ENCODE data around the gene CSAG1. TPM values are rescaled to one million over a fixed set of nuclear protein-coding genes. Genes with fewer than 3 reads are reported as not detected.
"Not testable (repeated sequence)": the region's sequence is repeated elsewhere in the genome, so short reads cannot be mapped to it uniquely, and the experiment has no call there.

The CSAG1 gene
- total RNA-seq, 1 experiment from 2014 or later: not detected

DNA sequence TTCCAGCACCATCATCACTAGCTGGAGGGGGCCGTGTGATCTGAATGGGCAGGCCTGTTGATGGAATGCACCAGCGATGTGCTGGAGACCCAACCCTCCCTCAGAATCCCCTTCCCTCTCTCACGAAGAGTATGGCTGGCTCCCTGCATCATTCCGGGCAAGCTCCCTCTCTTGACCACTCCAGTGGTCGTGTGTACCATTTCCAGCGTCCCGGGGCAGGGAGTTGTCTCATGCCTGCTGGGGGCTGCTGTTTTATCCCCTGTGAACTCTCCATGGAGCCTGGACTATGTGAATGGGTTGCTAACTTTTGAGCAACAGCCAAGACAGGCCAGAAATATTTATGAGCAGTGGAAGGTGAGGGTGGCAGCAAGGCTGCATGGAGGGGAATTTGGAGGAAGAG is 8.1 kb downstream of the CSAG1 start:
- H3K27ac ChIP-seq (ENCODE audit: low read length): no peak overlapping the region
- BruUV-seq (replicated peaks): no TSS peak
- CTCF ChIA-PET: no interaction called here
- POLR2A ChIA-PET: no interaction called here
- intact Hi-C loops (cut with micrococcal nuclease; ENCODE audit: unreplicated experiment) (no loop called here), in situ Hi-C loops (cut with HindIII; ENCODE audit: low pct_unique_long_range_greater_than_20kb, low sequenced_read_pairs) (no loop called here)
- DNase-seq (ENCODE audit: low read depth, low spot score): no peak
- no peaks in the 10 kb centered on the region for H3K36me3 ChIP-seq (ENCODE audit: control insufficient read depth, insufficient read depth, low read length)
- H3K4me3 ChIP-seq (ENCODE audit: low read depth in 2 of 2, low read length in 2 of 2): no peak overlapping the region
- H3K27me3 ChIP-seq (ENCODE audit: control insufficient read depth, insufficient read depth, low read length): no peaks in the 10 kb centered on the region
- no peak for TF ChIP-seq SIN3A (IDR thresholded peaks at IDR 0.05; ENCODE audit: borderline replicate concordance, insufficient read depth, low read depth, low read length)
- TF ChIP-seq, protein P1, sequence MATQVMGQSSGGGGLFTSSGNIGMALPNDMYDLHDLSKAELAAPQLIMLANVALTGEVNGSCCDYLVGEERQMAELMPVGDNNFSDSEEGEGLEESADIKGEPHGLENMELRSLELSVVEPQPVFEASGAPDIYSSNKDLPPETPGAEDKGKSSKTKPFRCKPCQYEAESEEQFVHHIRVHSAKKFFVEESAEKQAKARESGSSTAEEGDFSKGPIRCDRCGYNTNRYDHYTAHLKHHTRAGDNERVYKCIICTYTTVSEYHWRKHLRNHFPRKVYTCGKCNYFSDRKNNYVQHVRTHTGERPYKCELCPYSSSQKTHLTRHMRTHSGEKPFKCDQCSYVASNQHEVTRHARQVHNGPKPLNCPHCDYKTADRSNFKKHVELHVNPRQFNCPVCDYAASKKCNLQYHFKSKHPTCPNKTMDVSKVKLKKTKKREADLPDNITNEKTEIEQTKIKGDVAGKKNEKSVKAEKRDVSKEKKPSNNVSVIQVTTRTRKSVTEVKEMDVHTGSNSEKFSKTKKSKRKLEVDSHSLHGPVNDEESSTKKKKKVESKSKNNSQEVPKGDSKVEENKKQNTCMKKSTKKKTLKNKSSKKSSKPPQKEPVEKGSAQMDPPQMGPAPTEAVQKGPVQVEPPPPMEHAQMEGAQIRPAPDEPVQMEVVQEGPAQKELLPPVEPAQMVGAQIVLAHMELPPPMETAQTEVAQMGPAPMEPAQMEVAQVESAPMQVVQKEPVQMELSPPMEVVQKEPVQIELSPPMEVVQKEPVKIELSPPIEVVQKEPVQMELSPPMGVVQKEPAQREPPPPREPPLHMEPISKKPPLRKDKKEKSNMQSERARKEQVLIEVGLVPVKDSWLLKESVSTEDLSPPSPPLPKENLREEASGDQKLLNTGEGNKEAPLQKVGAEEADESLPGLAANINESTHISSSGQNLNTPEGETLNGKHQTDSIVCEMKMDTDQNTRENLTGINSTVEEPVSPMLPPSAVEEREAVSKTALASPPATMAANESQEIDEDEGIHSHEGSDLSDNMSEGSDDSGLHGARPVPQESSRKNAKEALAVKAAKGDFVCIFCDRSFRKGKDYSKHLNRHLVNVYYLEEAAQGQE (IDR thresholded peaks at IDR 0.05; ENCODE audit: insufficient read depth in 1 of 2, low read depth in 2 of 2, low read length in 1 of 2): no peak
- no peak for TF ChIP-seq POLR2AphosphoS5 (IDR thresholded peaks at IDR 0.05; ENCODE audit: low read depth, low read length)
- TF ChIP-seq, protein P2, sequence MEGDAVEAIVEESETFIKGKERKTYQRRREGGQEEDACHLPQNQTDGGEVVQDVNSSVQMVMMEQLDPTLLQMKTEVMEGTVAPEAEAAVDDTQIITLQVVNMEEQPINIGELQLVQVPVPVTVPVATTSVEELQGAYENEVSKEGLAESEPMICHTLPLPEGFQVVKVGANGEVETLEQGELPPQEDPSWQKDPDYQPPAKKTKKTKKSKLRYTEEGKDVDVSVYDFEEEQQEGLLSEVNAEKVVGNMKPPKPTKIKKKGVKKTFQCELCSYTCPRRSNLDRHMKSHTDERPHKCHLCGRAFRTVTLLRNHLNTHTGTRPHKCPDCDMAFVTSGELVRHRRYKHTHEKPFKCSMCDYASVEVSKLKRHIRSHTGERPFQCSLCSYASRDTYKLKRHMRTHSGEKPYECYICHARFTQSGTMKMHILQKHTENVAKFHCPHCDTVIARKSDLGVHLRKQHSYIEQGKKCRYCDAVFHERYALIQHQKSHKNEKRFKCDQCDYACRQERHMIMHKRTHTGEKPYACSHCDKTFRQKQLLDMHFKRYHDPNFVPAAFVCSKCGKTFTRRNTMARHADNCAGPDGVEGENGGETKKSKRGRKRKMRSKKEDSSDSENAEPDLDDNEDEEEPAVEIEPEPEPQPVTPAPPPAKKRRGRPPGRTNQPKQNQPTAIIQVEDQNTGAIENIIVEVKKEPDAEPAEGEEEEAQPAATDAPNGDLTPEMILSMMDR (IDR thresholded peaks at IDR 0.05): no peak
- no peak for TF ChIP-seq TCF7L2 (IDR thresholded peaks at IDR 0.05; ENCODE audit: low read depth, low read length)
- H3K9me3 ChIP-seq (ENCODE audit: control insufficient read depth, insufficient read depth, low read depth, low read length): no peaks in the 10 kb centered on the region
- H3K4me1 ChIP-seq (ENCODE audit: control insufficient read depth, insufficient read depth, low read length): no peaks in the 10 kb centered on the region
- no peak for ATAC-seq

- H3K9me3 ChIP-seq (ENCODE audit: control insufficient read depth, insufficient read depth, low read depth, low read length); POLR2A ChIA-PET; H3K27me3 ChIP-seq (ENCODE audit: control insufficient read depth, insufficient read depth, low read length); H3K36me3 ChIP-seq (ENCODE audit: control insufficient read depth, insufficient read depth, low read length); H3K4me3 ChIP-seq (ENCODE audit: low read depth in 2 of 2, low read length in 2 of 2); CTCF ChIA-PET; H3K27ac ChIP-seq (ENCODE audit: low read length); BruUV-seq (replicated peaks); intact Hi-C loops (cut with micrococcal nuclease; ENCODE audit: unreplicated experiment); H3K4me1 ChIP-seq (ENCODE audit: control insufficient read depth, insufficient read depth, low read length); in situ Hi-C loops (cut with HindIII; ENCODE audit: low pct_unique_long_range_greater_than_20kb, low sequenced_read_pairs); DNase-seq (ENCODE audit: low read depth, low spot score); ATAC-seq: not testable (repeated sequence)
These were observed 19.4 kb downstream of the CSAG1 start, which contains the start of gene MAGEA2B for GRCh38 chrX:152713815-152714787. Gene MAGEA2B, plus strand, starts transcription at chrX:152714628. Its CDS starts 2,479 bp downstream, at chrX:152717107.

DNA sequence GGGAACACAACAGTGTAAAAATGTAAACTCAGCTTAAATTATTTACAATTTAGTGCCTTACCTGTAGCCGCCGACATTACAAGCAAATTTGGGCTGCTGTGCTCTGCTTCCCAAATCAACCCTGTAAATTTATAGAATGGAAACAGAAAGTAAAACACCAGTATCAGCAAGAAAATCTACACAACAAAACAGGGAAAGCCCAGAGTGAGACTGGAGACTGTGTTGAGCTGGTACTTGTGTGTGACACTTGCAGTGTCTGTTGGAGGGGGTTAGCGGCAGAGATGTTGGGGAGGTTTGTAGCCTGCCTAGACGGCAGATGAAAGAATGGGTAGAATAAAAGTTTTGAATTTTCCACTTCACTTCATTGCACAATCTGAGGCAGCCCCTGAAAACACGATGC is 20.3 kb downstream of the CSAG1 start:
- H3K4me3 ChIP-seq (ENCODE audit: low read depth in 2 of 2, low read length in 2 of 2); DNase-seq (ENCODE audit: low read depth, low spot score); H3K27me3 ChIP-seq (ENCODE audit: control insufficient read depth, insufficient read depth, low read length); ATAC-seq; POLR2A ChIA-PET; H3K4me1 ChIP-seq (ENCODE audit: control insufficient read depth, insufficient read depth, low read length); BruUV-seq (replicated peaks); intact Hi-C loops (cut with micrococcal nuclease; ENCODE audit: unreplicated experiment); CTCF ChIA-PET; H3K36me3 ChIP-seq (ENCODE audit: control insufficient read depth, insufficient read depth, low read length); H3K27ac ChIP-seq (ENCODE audit: low read length); H3K9me3 ChIP-seq (ENCODE audit: control insufficient read depth, insufficient read depth, low read depth, low read length); in situ Hi-C loops (cut with HindIII; ENCODE audit: low pct_unique_long_range_greater_than_20kb, low sequenced_read_pairs): not testable (repeated sequence)

GRCh38 chrX:152709173-152709572 is 24.3 kb downstream of the CSAG1 start, which contains the start of gene CSAG2:
Gene CSAG2, minus strand, starts transcription at chrX:152709273. Its CDS starts 161 bp downstream, at chrX:152709112.
- not testable (repeated sequence) for BruUV-seq (replicated peaks)

DNA sequence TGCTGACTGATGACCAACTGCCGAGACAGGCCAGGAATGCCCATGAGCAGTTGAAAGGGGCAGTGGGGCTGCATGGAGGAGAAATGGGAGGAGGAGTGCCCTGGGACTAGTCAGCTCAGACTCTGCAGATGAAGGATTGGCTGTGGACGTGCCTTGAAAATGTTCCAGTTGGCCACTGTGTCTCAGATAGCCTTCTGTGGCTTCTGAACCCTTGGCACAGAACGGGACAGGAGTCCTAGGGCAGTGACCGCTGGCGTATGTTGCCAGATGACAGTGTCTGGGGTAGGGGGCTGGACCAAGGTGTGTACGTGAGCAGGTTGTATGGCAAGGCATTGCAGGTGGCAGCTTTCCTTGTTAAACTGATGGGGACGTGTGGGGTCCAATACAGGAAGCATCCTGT is 27.0 kb downstream of the CSAG1 start:
- POLR2A ChIA-PET; H3K9me3 ChIP-seq (ENCODE audit: control insufficient read depth, insufficient read depth, low read depth, low read length); BruUV-seq (replicated peaks); in situ Hi-C loops (cut with HindIII; ENCODE audit: low pct_unique_long_range_greater_than_20kb, low sequenced_read_pairs); intact Hi-C loops (cut with micrococcal nuclease; ENCODE audit: unreplicated experiment); H3K4me3 ChIP-seq (ENCODE audit: low read depth in 2 of 2, low read length in 2 of 2); H3K27ac ChIP-seq (ENCODE audit: low read length); ATAC-seq; CTCF ChIA-PET; H3K4me1 ChIP-seq (ENCODE audit: control insufficient read depth, insufficient read depth, low read length); DNase-seq (ENCODE audit: low read depth, low spot score); H3K27me3 ChIP-seq (ENCODE audit: control insufficient read depth, insufficient read depth, low read length); H3K36me3 ChIP-seq (ENCODE audit: control insufficient read depth, insufficient read depth, low read length): not testable (repeated sequence)

More at GRCh38 chrX:152709173-152709572, 24.3 kb downstream of the CSAG1 start, which contains the start of gene CSAG2:
- H3K4me1 ChIP-seq (ENCODE audit: control insufficient read depth, insufficient read depth, low read length); in situ Hi-C loops (cut with HindIII; ENCODE audit: low pct_unique_long_range_greater_than_20kb, low sequenced_read_pairs); H3K4me3 ChIP-seq (ENCODE audit: low read depth in 2 of 2, low read length in 2 of 2); H3K27me3 ChIP-seq (ENCODE audit: control insufficient read depth, insufficient read depth, low read length); H3K9me3 ChIP-seq (ENCODE audit: control insufficient read depth, insufficient read depth, low read depth, low read length); intact Hi-C loops (cut with micrococcal nuclease; ENCODE audit: unreplicated experiment); POLR2A ChIA-PET; DNase-seq (ENCODE audit: low read depth, low spot score); ATAC-seq; H3K27ac ChIP-seq (ENCODE audit: low read length); CTCF ChIA-PET; H3K36me3 ChIP-seq (ENCODE audit: control insufficient read depth, insufficient read depth, low read length): not testable (repeated sequence)

Measured in Panc1 (cell line).